ENCODE results near the gene PHTF2. TPM values are rescaled to one million over a fixed set of nuclear protein-coding genes. Genes with fewer than 3 reads are reported as not detected.

Gene PHTF2
- polyA plus RNA-seq, 1 experiment: 60.1 TPM

DNA sequence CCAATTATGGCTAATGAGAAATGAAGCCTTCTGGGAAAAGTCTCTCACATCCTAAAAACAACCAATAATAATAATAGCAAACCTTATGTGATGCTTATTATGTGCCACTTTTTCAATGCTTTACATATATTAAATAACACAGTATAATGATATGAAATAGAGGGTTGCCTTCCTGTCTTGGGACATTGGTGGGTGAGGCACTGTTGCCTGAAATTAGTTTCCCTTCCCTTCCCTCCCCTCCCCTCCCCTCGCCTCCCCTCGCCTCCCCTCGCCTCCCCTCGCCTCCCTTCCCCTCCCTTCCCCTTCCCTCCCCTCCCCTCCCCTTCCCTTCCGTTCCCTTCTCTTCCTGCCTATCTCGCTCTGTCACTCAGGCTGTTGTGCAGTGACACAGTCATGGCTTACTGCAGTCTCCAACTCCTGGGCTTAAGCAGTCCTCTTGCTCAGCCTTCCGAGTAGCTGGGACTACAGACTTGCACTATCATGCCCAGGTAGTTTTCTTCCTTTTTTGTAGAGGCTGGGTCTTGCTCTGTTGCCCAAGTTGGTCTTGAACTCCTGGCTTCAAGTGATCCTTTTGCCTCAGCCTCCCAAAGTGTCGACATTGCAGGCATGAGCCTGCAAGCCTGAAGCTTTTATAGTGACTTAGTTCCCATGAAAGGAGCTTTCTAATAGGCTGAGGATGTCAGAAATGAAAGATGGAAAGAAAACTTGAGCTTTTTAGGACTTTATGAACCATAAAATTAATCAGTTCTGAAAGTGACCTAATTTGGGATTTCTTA lies 47.9 kb downstream of the PHTF2 start:
- ChIA-PET POLR2A (no interaction called here), CTCF (no interaction called here)
- TF ChIP-seq CTCF (IDR thresholded peaks at IDR 0.05; ENCODE audit: low read depth, low read length): no peak
- no peak overlapping the region for H3K27ac ChIP-seq (ENCODE audit: low read depth, low read length)
- no peak for DNase-seq (ENCODE audit: low read depth, low spot score)
- no peak overlapping the region for H3K4me3 ChIP-seq (ENCODE audit: low read depth, low read length)
- no peaks in the 10 kb centered on the region for H3K27me3 ChIP-seq (ENCODE audit: control insufficient read depth, insufficient read depth, low read length)
- no peaks in the 10 kb centered on the region for H3K9me3 ChIP-seq (ENCODE audit: control insufficient read depth, insufficient read depth, low read length)

- ChIA-PET POLR2A (interaction anchor here (0.8 kb wide), 1 partner anchor 27 kb away, joined by 3 read pairs; no protein-coding TSS in a partner anchor), CTCF (no interaction called here)
- no peak for TF ChIP-seq CTCF (IDR thresholded peaks at IDR 0.05; ENCODE audit: low read depth, low read length)
- H3K9me3 ChIP-seq (ENCODE audit: control insufficient read depth, insufficient read depth, low read length): no peaks in the 10 kb centered on the region
- no peaks in the 10 kb centered on the region for H3K27me3 ChIP-seq (ENCODE audit: control insufficient read depth, insufficient read depth, low read length)
- no peak overlapping the region for H3K27ac ChIP-seq (ENCODE audit: low read depth, low read length)
- DNase-seq (ENCODE audit: low read depth, low spot score): no peak
- H3K4me3 ChIP-seq (ENCODE audit: low read depth, low read length): no peak overlapping the region
Measured at GRCh38 chr7:77855371-77856083, 57.0 kb downstream of the PHTF2 start.

GRCh38 chr7:77858278-77858677 lies 59.7 kb downstream of the PHTF2 start:
- no peaks in the 10 kb centered on the region for H3K9me3 ChIP-seq (ENCODE audit: control insufficient read depth, insufficient read depth, low read length)
- no peak for TF ChIP-seq CTCF (IDR thresholded peaks at IDR 0.05; ENCODE audit: low read depth, low read length)
- CTCF ChIA-PET: no interaction called here
- no peak for DNase-seq (ENCODE audit: low read depth, low spot score)
- no peak overlapping the region for H3K4me3 ChIP-seq (ENCODE audit: low read depth, low read length)
- POLR2A ChIA-PET: no interaction called here
- H3K27me3 ChIP-seq (ENCODE audit: control insufficient read depth, insufficient read depth, low read length): no peaks in the 10 kb centered on the region
- no peak overlapping the region for H3K27ac ChIP-seq (ENCODE audit: low read depth, low read length)

DNA sequence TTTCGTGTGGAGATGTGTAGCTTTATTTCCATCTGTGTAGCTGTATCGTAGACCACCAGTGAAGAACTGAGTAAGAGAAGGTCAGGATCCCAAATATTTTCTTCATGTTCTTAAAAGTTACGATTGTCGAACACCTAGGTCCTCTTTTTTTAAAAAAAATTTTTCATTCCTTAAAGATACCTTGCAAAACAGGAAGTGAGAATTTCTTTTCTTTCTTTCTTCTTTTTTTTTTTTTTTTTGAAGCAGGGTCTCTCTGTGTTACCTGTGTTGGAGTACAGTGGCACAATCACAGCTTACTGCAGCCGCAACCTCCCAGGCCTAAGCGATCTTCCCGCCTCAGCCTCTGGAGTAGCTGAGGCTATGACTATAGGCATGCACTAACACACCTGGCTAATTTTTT lies 60.8 kb downstream of the PHTF2 start:
- POLR2A ChIA-PET: no interaction called here
- no peak for TF ChIP-seq CTCF (IDR thresholded peaks at IDR 0.05; ENCODE audit: low read depth, low read length)
- no peak overlapping the region for H3K4me3 ChIP-seq (ENCODE audit: low read depth, low read length)
- no peaks in the 10 kb centered on the region for H3K27me3 ChIP-seq (ENCODE audit: control insufficient read depth, insufficient read depth, low read length)
- DNase-seq (ENCODE audit: low read depth, low spot score): no peak
- H3K27ac ChIP-seq (ENCODE audit: low read depth, low read length): no peak overlapping the region
- CTCF ChIA-PET: interaction anchor here (0.7 to 1.2 kb wide), 2 partner anchors 19 to 61 kb away, joined by 3 to 5 read pairs; partner anchors contain the start of genes PHTF2 and TMEM60
- no peaks in the 10 kb centered on the region for H3K9me3 ChIP-seq (ENCODE audit: control insufficient read depth, insufficient read depth, low read length)

DNA sequence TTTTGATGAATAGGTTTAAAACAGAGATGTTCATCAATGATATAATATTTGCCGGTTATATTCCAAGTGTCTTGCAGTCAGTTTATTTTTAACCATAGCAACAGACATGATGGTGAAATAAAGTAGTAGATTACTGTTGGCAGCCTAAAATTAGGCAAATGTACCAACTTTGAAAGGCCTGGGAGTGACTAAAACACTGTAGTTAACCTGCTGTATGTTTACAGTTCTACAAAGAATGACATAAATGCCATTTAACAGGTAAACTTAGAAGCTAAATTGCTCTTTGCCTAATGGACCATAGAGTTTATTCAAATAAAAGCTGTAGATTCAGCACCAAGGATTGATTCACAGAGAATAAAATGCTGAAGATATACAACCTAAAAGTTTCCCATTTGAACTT lies 64.1 kb downstream of the PHTF2 start:
- POLR2A ChIA-PET: no interaction called here

More for the DNA sequence above, 64.1 kb downstream of the PHTF2 start:
- no peak for DNase-seq (ENCODE audit: low read depth, low spot score)
- Histone ChIP-seq H3K27me3 (ENCODE audit: control insufficient read depth, insufficient read depth, low read length) (no peaks in the 10 kb centered on the region), H3K9me3 (ENCODE audit: control insufficient read depth, insufficient read depth, low read length) (no peaks in the 10 kb centered on the region), H3K4me3 (ENCODE audit: low read depth, low read length) (no peak overlapping the region), H3K27ac (ENCODE audit: low read depth, low read length) (no peak overlapping the region)
- TF ChIP-seq CTCF (IDR thresholded peaks at IDR 0.05; ENCODE audit: low read depth, low read length): no peak
- CTCF ChIA-PET: no interaction called here
